ENCODE results near the gene ACTR3.

Gene ACTR3

GRCh38 chr2:113918229-113918628 is 28.3 kb downstream of the ACTR3 start:
- H3K27ac ChIP-seq = no peak overlapping the region
- H3K4me2 ChIP-seq = no peak overlapping the region
- H3K36me3 ChIP-seq (ENCODE audit: insufficient read depth) = no peaks in the 10 kb centered on the region
- H2AFZ ChIP-seq (ENCODE audit: low read depth) = no peak overlapping the region
- H3K4me3 ChIP-seq (IDR thresholded peaks at IDR 0.05; ENCODE audit: insufficient read depth, low read depth, low read length) = no peak overlapping the region
- no peak overlapping the region for H3K9ac ChIP-seq
- no peaks in the 10 kb centered on the region for H3K27me3 ChIP-seq (ENCODE audit: insufficient read depth, low read depth)
- no peaks in the 10 kb centered on the region for H4K20me1 ChIP-seq (ENCODE audit: insufficient read depth)
- H3K79me2 ChIP-seq (ENCODE audit: insufficient read depth, low read depth) = peaks cover 32% of the 10 kb centered on the region; the same call in 1 of the 2 replicates
- H3K4me1 ChIP-seq (ENCODE audit: low read depth, poor library complexity, severe bottlenecking) = peaks cover 6% of the 10 kb centered on the region
- TF ChIP-seq CTCF (conservative IDR thresholded peaks at IDR 0.05; ENCODE audit: low read depth, low read length) = no peak

- Histone ChIP-seq H3K9ac (no peak overlapping the region), H3K27me3 (ENCODE audit: insufficient read depth, low read depth) (no peaks in the 10 kb centered on the region), H3K4me1 (ENCODE audit: low read depth, poor library complexity, severe bottlenecking) (peaks cover 12% of the 10 kb centered on the region), H2AFZ (ENCODE audit: low read depth) (no peak overlapping the region), H3K27ac (no peak overlapping the region), H3K79me2 (ENCODE audit: insufficient read depth, low read depth) (peaks cover 24% of the 10 kb centered on the region; the same call in 1 of the 2 replicates), H3K4me3 (IDR thresholded peaks at IDR 0.05; ENCODE audit: insufficient read depth, low read depth, low read length) (no peak overlapping the region), H3K4me2 (no peak overlapping the region), H3K36me3 (ENCODE audit: insufficient read depth) (no peaks in the 10 kb centered on the region), H4K20me1 (ENCODE audit: insufficient read depth) (no peaks in the 10 kb centered on the region)
- TF ChIP-seq CTCF (conservative IDR thresholded peaks at IDR 0.05; ENCODE audit: low read depth, low read length) = no peak
Observed at GRCh38 chr2:113920996-113921395, 31.1 kb downstream of the ACTR3 start.

- H3K4me2 ChIP-seq = no peak overlapping the region
- peaks cover 24% of the 10 kb centered on the region; the same call in 1 of the 2 replicates for H3K79me2 ChIP-seq (ENCODE audit: insufficient read depth, low read depth)
- H3K27ac ChIP-seq = no peak overlapping the region
- TF ChIP-seq CTCF (conservative IDR thresholded peaks at IDR 0.05; ENCODE audit: low read depth, low read length) = no peak
- H4K20me1 ChIP-seq (ENCODE audit: insufficient read depth) = no peaks in the 10 kb centered on the region
- no peak overlapping the region for H3K4me3 ChIP-seq (IDR thresholded peaks at IDR 0.05; ENCODE audit: insufficient read depth, low read depth, low read length)
- H3K27me3 ChIP-seq (ENCODE audit: insufficient read depth, low read depth) = no peaks in the 10 kb centered on the region
- H2AFZ ChIP-seq (ENCODE audit: low read depth) = no peak overlapping the region
- peaks cover 12% of the 10 kb centered on the region for H3K4me1 ChIP-seq (ENCODE audit: low read depth, poor library complexity, severe bottlenecking)
- no peak overlapping the region for H3K9ac ChIP-seq
- H3K36me3 ChIP-seq (ENCODE audit: insufficient read depth) = no peaks in the 10 kb centered on the region
Observed at GRCh38 chr2:113922335-113922734, 32.4 kb downstream of the ACTR3 start.

GRCh38 chr2:113922784-113923183 is 32.9 kb downstream of the ACTR3 start:
- TF ChIP-seq CTCF (conservative IDR thresholded peaks at IDR 0.05; ENCODE audit: low read depth, low read length) = no peak
- no peaks in the 10 kb centered on the region for H3K27me3 ChIP-seq (ENCODE audit: insufficient read depth, low read depth)
- H4K20me1 ChIP-seq (ENCODE audit: insufficient read depth) = no peaks in the 10 kb centered on the region
- H3K4me2 ChIP-seq = no peak overlapping the region
- H3K9ac ChIP-seq = no peak overlapping the region
- H3K4me1 ChIP-seq (ENCODE audit: low read depth, poor library complexity, severe bottlenecking) = peaks cover 12% of the 10 kb centered on the region
- no peak overlapping the region for H2AFZ ChIP-seq (ENCODE audit: low read depth)
- no peaks in the 10 kb centered on the region for H3K36me3 ChIP-seq (ENCODE audit: insufficient read depth)
- H3K79me2 ChIP-seq (ENCODE audit: insufficient read depth, low read depth) = peaks cover 24% of the 10 kb centered on the region; the same call in 1 of the 2 replicates
- H3K4me3 ChIP-seq (IDR thresholded peaks at IDR 0.05; ENCODE audit: insufficient read depth, low read depth, low read length) = no peak overlapping the region
- no peak overlapping the region for H3K27ac ChIP-seq

All from KMS-11 (cell line).